ENCODE data around the gene BID.

DNA sequence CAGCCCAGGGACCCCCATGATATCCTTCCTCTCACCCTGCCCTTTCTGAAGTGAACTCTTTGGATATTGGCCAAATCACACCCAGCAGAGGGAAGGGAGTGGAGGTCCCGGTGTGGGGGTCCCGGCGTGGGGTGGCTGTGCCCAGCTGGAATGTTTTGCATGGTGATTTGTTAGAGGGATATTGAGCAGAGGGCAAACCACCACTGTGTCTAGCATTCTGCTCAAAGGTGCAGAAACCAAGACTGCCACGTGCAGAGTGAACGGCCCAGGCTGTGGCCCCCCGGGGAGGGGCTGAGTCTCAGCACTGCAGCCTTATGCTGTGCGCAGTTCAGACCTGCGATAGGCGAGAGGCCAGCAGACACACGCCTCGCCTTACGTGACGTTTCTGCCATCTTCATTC, 7.9 kb upstream of the BID start:
- TF ChIP-seq GATA2 (IDR thresholded peaks at IDR 0.05; ENCODE audit: low read depth, low read length) (no peak), GATA3 (IDR thresholded peaks at IDR 0.05; ENCODE audit: low read depth, low read length) (no peak)
